Esophagus (tissue), 2 donors: ENCODE measurements around the gene LIN7C. TPM values are rescaled to one million over a fixed set of nuclear protein-coding genes. Genes with fewer than 3 reads are reported as not detected.

Source experiments
- H3K27ac ChIP-seq, 2 donors: one replicate each; pipeline ENCODE4 v1.5.1; 2013; ENCODE audit warnings: low read depth in 2 of 2, mild to moderate bottlenecking in 2 of 2, inconsistent platforms in 1 of 2, low read length in 1 of 2, moderate library complexity in 1 of 2
- H3K27me3 ChIP-seq, 2 donors: one replicate each; pipeline ENCODE4 v1.6.1; 2013; ENCODE audit warnings: low read length in 2 of 2, control low read depth in 1 of 2, mild to moderate bottlenecking in 1 of 2; ENCODE audit not compliant: insufficient read depth in 2 of 2, control insufficient read depth in 1 of 2
- H3K36me3 ChIP-seq, 2 donors: one replicate each; pipeline ENCODE4 v1.6.1; 2013; ENCODE audit warnings: low read length in 1 of 2; ENCODE audit not compliant: control insufficient read depth in 2 of 2, insufficient read depth in 2 of 2
- H3K4me1 ChIP-seq, 2 donors: one replicate each; pipeline ENCODE4 v1.6.1; 2013; ENCODE audit warnings: low read length in 1 of 2; ENCODE audit not compliant: control insufficient read depth in 2 of 2, insufficient read depth in 2 of 2
- H3K4me3 ChIP-seq, 2 donors: one replicate each; pipeline ENCODE4 v1.5.1; 2013; ENCODE audit warnings: low read length in 2 of 2, mild to moderate bottlenecking in 2 of 2, low read depth in 1 of 2, moderate library complexity in 1 of 2
- H3K9me3 ChIP-seq, 2 donors: one replicate each; pipeline ENCODE4 v1.6.1; 2013; ENCODE audit warnings: mild to moderate bottlenecking in 2 of 2, low read depth in 1 of 2, low read length in 1 of 2, moderate library complexity in 1 of 2; ENCODE audit not compliant: control insufficient read depth in 2 of 2, insufficient read depth in 1 of 2
- WGBS, 2 donors: extraction: QIAGEN DNeasy Blood & Tissue Kit; methylation state at CpG; one replicate each; pipeline ENCODE4 v1.1.7; 2013; 5-methylcytosine and 5-hydroxymethylcytosine counted together
- polyA plus RNA-seq, 2 donors: library from polyadenylated mRNA; stranded (reverse); fragments of 200-250 nt; gene quantifications; one replicate each; pipeline ENCODE4 v1.2.3, GENCODE V29; 2013
- donor health status: healthy with polysubstance abuse.
- donor health status: Bipolar disorder and iron deficiency.

Gene LIN7C
- polyA plus RNA-seq, 2 donors, result 7.2 to 7.6 TPM

DNA sequence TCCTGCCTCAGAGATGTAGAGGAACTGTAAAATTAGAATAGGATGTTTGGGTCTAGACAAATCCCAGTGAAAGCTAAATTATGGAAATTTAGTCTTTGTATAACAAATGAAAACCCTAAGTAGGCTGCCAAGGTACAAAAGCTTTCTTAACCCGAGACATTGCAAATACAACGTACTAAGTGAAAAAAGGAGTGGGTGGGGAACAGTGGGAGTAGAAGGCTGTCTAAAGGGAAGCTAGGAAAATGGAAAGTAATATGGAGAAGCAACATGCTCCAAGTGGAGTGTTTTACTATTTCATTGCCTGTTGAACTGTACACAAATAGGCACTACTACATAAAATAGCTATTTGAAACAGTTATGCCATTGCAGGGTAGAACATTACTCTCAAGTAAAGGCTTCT lies 6.8 kb upstream of the LIN7C start:
- Histone ChIP-seq H3K4me3 (no peak overlapping the region), H3K4me1 (no peaks in the 10 kb centered on the region), H3K9me3 (no peaks in the 10 kb centered on the region), H3K27me3 (no peaks in the 10 kb centered on the region), H3K36me3 (no peaks in the 10 kb centered on the region), H3K27ac (no peak overlapping the region)
- WGBS, 2 donors, result 80% methylated on average over 2 of the region's 2 CpGs

DNA sequence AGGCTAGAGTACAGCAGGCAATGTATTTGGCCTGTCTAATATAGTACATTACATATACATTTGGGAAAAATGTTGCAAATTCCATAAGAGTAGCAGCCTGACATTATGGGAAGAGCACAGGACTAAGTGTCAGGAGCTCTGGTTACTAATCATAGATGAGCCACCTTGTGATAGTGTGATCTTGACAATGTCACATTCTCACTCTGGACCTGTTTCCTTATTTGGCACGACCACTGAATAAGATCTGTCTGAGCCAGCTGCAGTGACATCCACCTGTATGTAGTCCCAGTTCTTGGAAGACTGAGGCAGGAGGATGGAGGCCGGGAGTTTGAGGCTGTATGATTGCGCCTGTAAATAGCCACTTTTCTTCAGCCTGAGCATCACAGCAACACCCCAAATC lies 5.7 kb upstream of the LIN7C start:
- Histone ChIP-seq H3K9me3 (no peaks in the 10 kb centered on the region), H3K36me3 (no peaks in the 10 kb centered on the region), H3K4me1 (no peaks in the 10 kb centered on the region), H3K4me3 (no peak overlapping the region), H3K27me3 (no peaks in the 10 kb centered on the region), H3K27ac (no peak overlapping the region)
- 93 to 95% methylated on average over 3 of the region's 3 CpGs for WGBS, 2 donors

DNA sequence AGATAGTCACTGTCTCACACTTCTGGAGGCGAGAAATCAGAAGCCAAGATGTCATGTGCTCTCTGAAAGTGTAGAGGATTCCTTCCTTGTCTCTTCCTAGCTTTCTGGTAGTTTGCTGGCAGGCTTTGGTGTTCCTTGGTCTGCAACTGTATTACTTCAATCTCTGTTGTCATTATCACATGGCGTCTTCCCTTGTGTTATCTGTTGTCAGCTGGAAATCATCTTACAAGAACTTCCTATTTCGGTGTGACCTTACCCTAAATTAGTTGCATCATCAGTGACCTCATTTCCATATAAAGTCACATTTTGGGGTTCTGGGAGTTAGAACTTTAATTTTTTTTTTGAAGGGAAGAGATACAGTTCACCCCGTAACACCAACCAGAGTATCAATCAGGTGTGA lies 3.3 kb upstream of the LIN7C start:
- no peaks in the 10 kb centered on the region for H3K9me3 ChIP-seq
- no peaks in the 10 kb centered on the region for H3K36me3 ChIP-seq
- peaks cover 2 to 4% of the 10 kb centered on the region in 2 donors for H3K4me1 ChIP-seq
- no peak overlapping the region for H3K27ac ChIP-seq
- WGBS, 2 donors, result 92 to 93% methylated on average over 4 of the region's 4 CpGs
- H3K4me3 ChIP-seq, result no peak overlapping the region
- no peaks in the 10 kb centered on the region for H3K27me3 ChIP-seq

DNA sequence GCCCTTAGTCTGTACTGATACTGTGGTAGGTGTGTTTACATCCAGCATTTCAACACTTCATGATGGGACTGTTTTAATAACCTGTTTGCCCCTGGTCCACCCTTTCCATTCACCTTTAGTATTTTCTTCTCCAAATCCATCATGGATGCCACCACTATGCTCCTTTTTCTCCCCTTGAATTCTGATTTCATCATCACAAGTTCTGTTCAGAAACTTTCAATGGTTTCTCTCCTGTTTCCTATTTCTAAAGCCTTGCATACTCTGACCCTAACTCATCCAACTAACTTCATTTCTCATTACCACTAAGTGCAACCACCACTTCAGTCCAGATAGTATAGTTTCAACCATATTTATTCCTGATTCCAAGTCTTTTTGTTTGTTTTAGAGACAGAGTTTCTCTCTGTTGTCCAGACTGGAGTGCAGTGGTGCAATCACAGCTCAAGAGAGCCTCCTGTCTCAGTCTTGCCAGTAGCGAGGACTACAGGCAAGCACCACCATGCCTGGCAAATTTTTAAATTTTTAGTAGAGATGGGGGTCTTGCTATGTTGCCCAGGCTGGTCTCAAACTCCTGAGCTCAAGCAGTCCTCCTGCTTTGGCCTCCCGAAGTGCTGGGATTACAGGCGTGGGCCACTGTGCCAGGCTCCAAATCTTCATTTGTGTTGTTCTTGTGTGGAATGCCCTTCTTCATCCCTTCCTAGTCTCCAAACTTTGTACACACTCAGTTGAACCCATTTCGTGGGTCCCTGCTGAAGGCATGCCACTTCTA lies 1.2 kb upstream of the LIN7C start:
- H3K4me3 ChIP-seq, result peak overlapping the region in 1 of 2 donors; percentile 75
- H3K27ac ChIP-seq, result no peak overlapping the region
- H3K9me3 ChIP-seq, result no peaks in the 10 kb centered on the region
- peaks cover 2 to 4% of the 10 kb centered on the region in 2 donors for H3K4me1 ChIP-seq
- 95% methylated on average over 4 of the region's 4 CpGs for WGBS, 2 donors
- no peaks in the 10 kb centered on the region for H3K27me3 ChIP-seq
- H3K36me3 ChIP-seq, result no peaks in the 10 kb centered on the region

DNA sequence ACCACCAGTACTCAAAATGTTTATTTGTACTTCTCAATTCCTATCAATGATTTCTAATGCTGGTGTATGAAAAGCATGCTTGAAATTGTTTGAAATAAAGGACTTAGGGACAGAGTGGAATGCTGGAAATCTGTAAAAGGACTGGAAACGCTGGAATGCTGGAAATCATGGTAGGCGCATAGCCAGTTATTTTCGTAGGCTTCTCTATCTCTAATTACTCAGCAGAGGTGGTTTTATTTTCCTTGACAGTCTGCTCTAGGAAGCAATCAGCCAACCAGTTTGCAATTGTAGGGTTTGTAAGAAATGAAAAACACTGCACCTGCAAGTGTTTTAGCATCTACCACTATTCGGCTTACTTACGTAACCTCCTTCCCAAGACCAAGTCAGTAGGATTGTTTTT lies 788 bp downstream of the LIN7C start:
- Histone ChIP-seq H3K4me3 (peak overlapping the region; percentile 72 to 75), H3K27ac (peak overlapping the region; percentile 79 to 96), H3K36me3 (no peaks in the 10 kb centered on the region), H3K27me3 (no peaks in the 10 kb centered on the region), H3K4me1 (peaks cover 2 to 4% of the 10 kb centered on the region in 2 donors), H3K9me3 (no peaks in the 10 kb centered on the region)
- WGBS, 2 donors, result 6% methylated on average over 5 of the region's 5 CpGs

DNA sequence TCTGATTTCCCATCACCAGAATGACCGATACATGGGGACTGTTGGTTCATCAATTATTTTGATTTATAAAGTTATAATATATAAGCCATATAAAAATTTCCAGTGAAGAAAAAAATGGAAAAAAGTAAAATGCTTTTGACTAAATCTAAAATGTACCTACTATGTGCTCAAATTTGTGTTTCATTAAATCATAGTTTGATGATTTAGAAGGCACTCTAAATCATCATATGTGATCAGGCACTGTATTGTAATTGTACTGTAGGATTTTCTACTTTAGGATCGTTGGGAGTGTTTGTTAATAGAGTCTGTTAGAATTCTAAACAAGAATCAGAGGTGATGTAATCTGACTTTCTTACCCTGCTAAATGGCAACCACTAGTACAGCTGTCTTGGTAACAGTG lies 2.4 kb downstream of the LIN7C start:
- 65 to 70% methylated on average over 2 of the region's 2 CpGs for WGBS, 2 donors
- peaks cover 0 to 2% of the 10 kb centered on the region in 2 donors for H3K36me3 ChIP-seq
- H3K4me1 ChIP-seq, result peaks cover 2 to 4% of the 10 kb centered on the region in 2 donors
- no peak overlapping the region for H3K27ac ChIP-seq
- H3K4me3 ChIP-seq, result no peak overlapping the region
- no peaks in the 10 kb centered on the region for H3K9me3 ChIP-seq
- H3K27me3 ChIP-seq, result no peaks in the 10 kb centered on the region

DNA sequence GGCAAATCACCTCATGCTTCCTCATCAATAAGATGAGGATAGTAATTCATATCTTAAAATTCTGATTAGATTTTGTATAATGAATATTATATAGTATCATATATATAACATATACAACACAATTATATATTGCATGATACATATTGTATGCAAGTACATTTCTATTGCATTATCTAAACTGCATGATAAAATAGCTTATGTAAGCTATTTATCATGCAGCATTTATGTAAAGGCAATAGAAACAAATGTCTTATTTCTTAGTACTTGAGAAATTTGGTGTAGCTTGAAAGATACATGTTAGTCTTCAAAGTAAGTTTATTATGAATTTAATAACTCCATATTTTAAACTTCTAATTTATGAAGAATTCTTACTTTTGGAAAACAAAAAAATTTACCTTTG lies 5.5 kb downstream of the LIN7C start:
- H3K9me3 ChIP-seq, result no peaks in the 10 kb centered on the region
- no peak overlapping the region for H3K27ac ChIP-seq
- peaks cover 2 to 4% of the 10 kb centered on the region in 2 donors for H3K4me1 ChIP-seq
- peaks cover 2% of the 10 kb centered on the region in 2 donors for H3K36me3 ChIP-seq
- H3K27me3 ChIP-seq, result no peaks in the 10 kb centered on the region
- no peak overlapping the region for H3K4me3 ChIP-seq

DNA sequence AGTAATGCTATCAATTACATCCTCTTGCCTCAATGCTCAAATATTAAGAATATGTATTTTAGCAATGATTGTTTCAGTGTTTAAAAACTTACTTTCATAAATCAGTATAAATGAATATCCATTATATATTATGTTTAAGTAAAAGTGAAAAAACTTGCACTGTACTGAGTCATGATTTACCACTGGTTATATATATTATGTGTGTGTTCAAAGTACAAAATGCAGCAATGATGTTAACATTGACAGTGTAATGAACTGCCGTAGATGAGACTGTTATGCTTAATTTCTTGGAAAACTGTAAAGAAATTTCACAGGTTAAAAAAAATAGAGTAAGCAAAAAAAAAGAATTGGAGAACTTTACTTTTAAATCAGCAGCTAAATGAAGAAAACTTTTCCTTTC lies 8.7 kb downstream of the LIN7C start:
- Histone ChIP-seq H3K9me3 (no peaks in the 10 kb centered on the region), H3K4me1 (no peaks in the 10 kb centered on the region), H3K4me3 (no peak overlapping the region), H3K27ac (no peak overlapping the region), H3K27me3 (no peaks in the 10 kb centered on the region), H3K36me3 (peaks cover 2% of the 10 kb centered on the region in 2 donors)
- WGBS, 2 donors, result 79 to 96% methylated on average over 1 of the region's 1 CpG

DNA sequence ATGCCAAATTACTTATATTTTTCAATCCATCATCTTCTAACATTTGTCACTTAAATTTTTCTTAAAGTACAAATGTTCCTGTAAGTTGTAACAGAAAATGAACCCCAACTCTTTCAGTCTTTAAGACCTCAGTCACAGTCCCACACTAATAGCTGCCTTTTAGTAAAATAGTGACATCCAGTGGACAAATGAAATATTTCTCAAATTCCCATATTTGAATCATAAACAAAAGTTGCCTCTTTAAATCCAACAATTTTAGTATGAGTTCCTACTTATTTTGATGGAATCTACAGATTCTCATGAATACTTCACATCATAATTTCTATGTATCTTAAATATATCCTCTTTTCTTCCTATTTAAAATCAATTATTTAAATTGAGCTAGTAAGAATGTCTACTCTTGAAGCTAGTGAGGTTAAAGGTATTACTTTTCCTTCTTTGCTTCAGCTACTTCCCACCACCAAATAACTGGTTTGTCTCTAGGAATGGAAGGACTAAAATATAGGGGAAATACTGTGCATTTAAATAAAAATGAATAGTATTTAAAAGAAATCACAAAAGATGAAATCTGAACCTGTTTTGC lies 9.2 kb downstream of the LIN7C start:
- peaks cover 2% of the 10 kb centered on the region in 2 donors for H3K36me3 ChIP-seq
- H3K27ac ChIP-seq, result no peak overlapping the region
- no peaks in the 10 kb centered on the region for H3K9me3 ChIP-seq
- no peaks in the 10 kb centered on the region for H3K27me3 ChIP-seq
- no peaks in the 10 kb centered on the region for H3K4me1 ChIP-seq
- H3K4me3 ChIP-seq, result no peak overlapping the region

DNA sequence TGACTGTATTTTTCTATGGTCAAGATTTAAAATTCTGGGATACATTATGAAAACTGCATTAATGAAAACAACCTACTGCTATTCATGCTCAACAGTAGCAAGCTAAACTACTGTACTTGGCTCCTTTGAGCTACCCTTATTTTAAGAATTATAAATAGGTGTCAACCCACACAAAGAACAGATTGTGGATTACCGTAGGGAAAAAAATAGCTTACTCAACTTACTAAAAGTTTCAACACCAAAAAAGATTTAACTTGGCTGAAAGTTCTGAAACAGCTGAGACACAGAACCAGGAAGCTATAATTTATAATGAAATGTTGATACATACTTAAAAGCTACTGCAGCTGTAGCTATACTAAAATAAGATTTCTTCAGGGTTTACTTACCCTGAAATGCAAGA lies 10.1 kb downstream of the LIN7C start:
- Histone ChIP-seq H3K4me1 (no peaks in the 10 kb centered on the region), H3K9me3 (no peaks in the 10 kb centered on the region), H3K4me3 (no peak overlapping the region), H3K27ac (no peak overlapping the region), H3K27me3 (no peaks in the 10 kb centered on the region), H3K36me3 (peaks cover 2 to 4% of the 10 kb centered on the region in 2 donors)
- 19 to 29% methylated on average over 1 of the region's 1 CpG for WGBS, 2 donors
